GM23338 (cell line): Measurements from ENCODE around the gene GGT5. TPM values are rescaled to one million over a fixed set of nuclear protein-coding genes. Genes with fewer than 3 reads are reported as not detected.
"Not testable (repeated sequence)": the region's sequence is repeated elsewhere in the genome, so short reads cannot be mapped to it uniquely, and the experiment has no call there.

Source experiments
- ATAC-seq: fragments of 200-7000 bp; cut with Tn5 transposase; 3 replicates; pipeline ENCODE4 v1.9.1; 2020
- DNase-seq: peaks from one replicate; pipeline ENCODE4 v3.0.0-alpha.2; 2015; ENCODE audit warnings: low spot score
- H2AFZ ChIP-seq: fragments of 200-600 bp; sonication (generic); 2 replicates; pipeline ENCODE4 v1.8.0; 2016; ENCODE audit warnings: antibody characterized with exemption, mild to moderate bottlenecking, moderate library complexity
- H3F3A ChIP-seq: fragments of 200-600 bp; sonication (generic); replicated peaks from 2 replicates; pipeline ENCODE4 v1.8.0; 2017; ENCODE audit warnings: antibody characterized with exemption, mixed run types, low read depth
- H3K27ac ChIP-seq: fragments of 200-600 bp; sonication (generic); 2 replicates; pipeline ENCODE4 v1.6.1; 2016; ENCODE audit warnings: low read depth
- H3K27me3 ChIP-seq: fragments of 200-600 bp; sonication (generic); 2 replicates; pipeline ENCODE4 v1.8.0; 2016; ENCODE audit warnings: mild to moderate bottlenecking, mixed run types, moderate library complexity; ENCODE audit not compliant: insufficient read depth
- H3K36me3 ChIP-seq: fragments of 200-600 bp; sonication (generic); 2 replicates; pipeline ENCODE4 v1.8.0; 2016; ENCODE audit warnings: mild to moderate bottlenecking; ENCODE audit not compliant: insufficient read depth
- H3K4me1 ChIP-seq: fragments of 200-600 bp; sonication (generic); 2 replicates; pipeline ENCODE4 v1.8.0; 2016; ENCODE audit warnings: mild to moderate bottlenecking, moderate library complexity; ENCODE audit not compliant: insufficient read depth
- H3K4me2 ChIP-seq: fragments of 200-600 bp; sonication (generic); 2 replicates; pipeline ENCODE4 v1.7.1; 2017; ENCODE audit warnings: mixed run types
- H3K4me3 ChIP-seq: fragments of 200-600 bp; sonication (generic); 2 replicates; pipeline ENCODE4 v1.6.1; 2016; ENCODE audit warnings: mixed run types
- H3K79me2 ChIP-seq: fragments of 200-600 bp; sonication (generic); replicated peaks from 2 replicates; pipeline ENCODE4 v1.8.0; 2017; ENCODE audit warnings: mild to moderate bottlenecking; ENCODE audit not compliant: insufficient read depth
- H3K9me2 ChIP-seq: fragments of 200-600 bp; sonication (generic); 2 replicates; pipeline ENCODE4 v1.8.0; 2017; ENCODE audit not compliant: insufficient read depth
- H4K20me1 ChIP-seq: fragments of 200-600 bp; sonication (generic); replicated peaks from 2 replicates; pipeline ENCODE4 v1.8.0; 2017; ENCODE audit warnings: mild to moderate bottlenecking; ENCODE audit not compliant: insufficient read depth
- H3K27ac Mint-ChIP-seq: 2 replicates; pipeline ENCODE4 v1.8.0; 2020; ENCODE audit warnings: inconsistent platforms, mild to moderate bottlenecking, moderate library complexity, mixed read lengths
- H3K27me3 Mint-ChIP-seq: 3 replicates; pipeline ENCODE4 v1.8.0; 2022; ENCODE audit warnings: low read depth, mild to moderate bottlenecking, moderate library complexity, mixed read lengths, inconsistent platforms; ENCODE audit not compliant: insufficient read depth, poor library complexity
- H3K36me3 Mint-ChIP-seq: 3 replicates; pipeline ENCODE4 v1.8.0; 2021; ENCODE audit warnings: low read depth, mild to moderate bottlenecking, inconsistent platforms, moderate library complexity, mixed read lengths
- H3K4me1 Mint-ChIP-seq: 3 replicates; pipeline ENCODE4 v1.8.0; 2020; ENCODE audit warnings: mild to moderate bottlenecking, inconsistent platforms, mixed read lengths
- H3K4me3 Mint-ChIP-seq: 3 replicates; pipeline ENCODE4 v1.8.0; 2021; ENCODE audit warnings: moderate library complexity, mild to moderate bottlenecking, inconsistent platforms, mixed read lengths
- H3K9me3 Mint-ChIP-seq: 3 replicates; pipeline ENCODE4 v1.8.0; 2020; ENCODE audit warnings: moderate library complexity, mild to moderate bottlenecking, inconsistent platforms, mixed read lengths
- polyA plus RNA-seq: library from polyadenylated mRNA; unstranded; fragments of >200 nt; fragmentation: Nextera tagmentation; extraction: Ambion mirVana; gene quantifications from 2 replicates; pipeline ENCODE4 v1.2.1, GENCODE V29; 2016
- total RNA-seq: library from RNA; depleted of rRNA; stranded (reverse); fragments of >200 nt; shearing (Covaris generic); gene quantifications from 2 replicates; pipeline ENCODE4 v1.2.3, GENCODE V29; 2014
- TF ChIP-seq, protein P1 (sequence below): fragments of 250-450 bp; sonication (Bioruptor Pico); IDR thresholded peaks from 2 replicates; pipeline ENCODE4 v1.5.0; 2020; ENCODE audit warnings: mild to moderate bottlenecking, moderate library complexity

GGT5 gene
- total and polyA plus RNA-seq, 2 experiments from 2014 or later, result not detected

DNA sequence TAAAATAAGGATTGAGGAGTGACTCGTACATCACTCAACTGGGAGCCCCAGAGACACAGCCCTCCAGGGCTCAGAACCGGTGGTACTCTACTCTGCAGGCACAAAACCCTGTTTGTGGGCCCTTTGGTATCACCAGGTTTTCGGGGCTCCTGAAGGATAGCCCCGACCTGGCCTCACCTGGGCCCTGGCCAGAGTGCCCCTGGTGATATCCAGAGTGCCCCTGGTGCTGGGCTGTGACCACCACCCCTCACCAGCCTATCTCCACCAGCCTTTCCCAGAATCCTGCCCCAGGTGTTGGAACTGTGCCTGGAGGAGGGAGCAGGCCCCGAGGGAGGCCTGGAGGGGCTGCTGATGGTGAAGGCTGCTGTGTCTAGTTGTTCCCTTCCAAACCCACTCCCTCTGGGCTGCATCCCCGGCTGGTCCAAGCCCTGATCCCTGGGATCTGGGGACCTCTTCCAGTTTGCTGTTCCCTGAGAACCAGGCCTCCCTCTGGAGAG, 2.2 kb upstream of the GGT5 start (continued):
- TF ChIP-seq, protein P1, sequence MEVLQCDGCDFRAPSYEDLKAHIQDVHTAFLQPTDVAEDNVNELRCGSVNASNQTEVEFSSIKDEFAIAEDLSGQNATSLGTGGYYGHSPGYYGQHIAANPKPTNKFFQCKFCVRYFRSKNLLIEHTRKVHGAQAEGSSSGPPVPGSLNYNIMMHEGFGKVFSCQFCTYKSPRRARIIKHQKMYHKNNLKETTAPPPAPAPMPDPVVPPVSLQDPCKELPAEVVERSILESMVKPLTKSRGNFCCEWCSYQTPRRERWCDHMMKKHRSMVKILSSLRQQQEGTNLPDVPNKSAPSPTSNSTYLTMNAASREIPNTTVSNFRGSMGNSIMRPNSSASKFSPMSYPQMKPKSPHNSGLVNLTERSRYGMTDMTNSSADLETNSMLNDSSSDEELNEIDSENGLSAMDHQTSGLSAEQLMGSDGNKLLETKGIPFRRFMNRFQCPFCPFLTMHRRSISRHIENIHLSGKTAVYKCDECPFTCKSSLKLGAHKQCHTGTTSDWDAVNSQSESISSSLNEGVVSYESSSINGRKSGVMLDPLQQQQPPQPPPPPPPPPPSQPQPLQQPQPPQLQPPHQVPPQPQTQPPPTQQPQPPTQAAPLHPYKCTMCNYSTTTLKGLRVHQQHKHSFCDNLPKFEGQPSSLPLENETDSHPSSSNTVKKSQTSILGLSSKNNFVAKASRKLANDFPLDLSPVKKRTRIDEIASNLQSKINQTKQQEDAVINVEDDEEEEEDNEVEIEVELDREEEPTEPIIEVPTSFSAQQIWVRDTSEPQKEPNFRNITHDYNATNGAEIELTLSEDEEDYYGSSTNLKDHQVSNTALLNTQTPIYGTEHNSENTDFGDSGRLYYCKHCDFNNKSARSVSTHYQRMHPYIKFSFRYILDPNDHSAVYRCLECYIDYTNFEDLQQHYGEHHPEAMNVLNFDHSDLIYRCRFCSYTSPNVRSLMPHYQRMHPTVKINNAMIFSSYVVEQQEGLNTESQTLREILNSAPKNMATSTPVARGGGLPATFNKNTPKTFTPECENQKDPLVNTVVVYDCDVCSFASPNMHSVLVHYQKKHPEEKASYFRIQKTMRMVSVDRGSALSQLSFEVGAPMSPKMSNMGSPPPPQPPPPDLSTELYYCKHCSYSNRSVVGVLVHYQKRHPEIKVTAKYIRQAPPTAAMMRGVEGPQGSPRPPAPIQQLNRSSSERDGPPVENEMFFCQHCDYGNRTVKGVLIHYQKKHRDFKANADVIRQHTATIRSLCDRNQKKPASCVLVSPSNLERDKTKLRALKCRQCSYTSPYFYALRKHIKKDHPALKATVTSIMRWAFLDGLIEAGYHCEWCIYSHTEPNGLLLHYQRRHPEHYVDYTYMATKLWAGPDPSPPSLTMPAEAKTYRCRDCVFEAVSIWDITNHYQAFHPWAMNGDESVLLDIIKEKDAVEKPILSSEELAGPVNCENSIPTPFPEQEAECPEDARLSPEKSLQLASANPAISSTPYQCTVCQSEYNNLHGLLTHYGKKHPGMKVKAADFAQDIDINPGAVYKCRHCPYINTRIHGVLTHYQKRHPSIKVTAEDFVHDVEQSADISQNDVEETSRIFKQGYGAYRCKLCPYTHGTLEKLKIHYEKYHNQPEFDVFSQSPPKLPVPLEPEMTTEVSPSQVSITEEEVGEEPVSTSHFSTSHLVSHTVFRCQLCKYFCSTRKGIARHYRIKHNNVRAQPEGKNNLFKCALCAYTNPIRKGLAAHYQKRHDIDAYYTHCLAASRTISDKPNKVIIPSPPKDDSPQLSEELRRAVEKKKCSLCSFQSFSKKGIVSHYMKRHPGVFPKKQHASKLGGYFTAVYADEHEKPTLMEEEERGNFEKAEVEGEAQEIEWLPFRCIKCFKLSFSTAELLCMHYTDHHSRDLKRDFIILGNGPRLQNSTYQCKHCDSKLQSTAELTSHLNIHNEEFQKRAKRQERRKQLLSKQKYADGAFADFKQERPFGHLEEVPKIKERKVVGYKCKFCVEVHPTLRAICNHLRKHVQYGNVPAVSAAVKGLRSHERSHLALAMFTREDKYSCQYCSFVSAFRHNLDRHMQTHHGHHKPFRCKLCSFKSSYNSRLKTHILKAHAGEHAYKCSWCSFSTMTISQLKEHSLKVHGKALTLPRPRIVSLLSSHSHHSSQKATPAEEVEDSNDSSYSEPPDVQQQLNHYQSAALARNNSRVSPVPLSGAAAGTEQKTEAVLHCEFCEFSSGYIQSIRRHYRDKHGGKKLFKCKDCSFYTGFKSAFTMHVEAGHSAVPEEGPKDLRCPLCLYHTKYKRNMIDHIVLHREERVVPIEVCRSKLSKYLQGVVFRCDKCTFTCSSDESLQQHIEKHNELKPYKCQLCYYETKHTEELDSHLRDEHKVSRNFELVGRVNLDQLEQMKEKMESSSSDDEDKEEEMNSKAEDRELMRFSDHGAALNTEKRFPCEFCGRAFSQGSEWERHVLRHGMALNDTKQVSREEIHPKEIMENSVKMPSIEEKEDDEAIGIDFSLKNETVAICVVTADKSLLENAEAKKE, result no peak

DNA sequence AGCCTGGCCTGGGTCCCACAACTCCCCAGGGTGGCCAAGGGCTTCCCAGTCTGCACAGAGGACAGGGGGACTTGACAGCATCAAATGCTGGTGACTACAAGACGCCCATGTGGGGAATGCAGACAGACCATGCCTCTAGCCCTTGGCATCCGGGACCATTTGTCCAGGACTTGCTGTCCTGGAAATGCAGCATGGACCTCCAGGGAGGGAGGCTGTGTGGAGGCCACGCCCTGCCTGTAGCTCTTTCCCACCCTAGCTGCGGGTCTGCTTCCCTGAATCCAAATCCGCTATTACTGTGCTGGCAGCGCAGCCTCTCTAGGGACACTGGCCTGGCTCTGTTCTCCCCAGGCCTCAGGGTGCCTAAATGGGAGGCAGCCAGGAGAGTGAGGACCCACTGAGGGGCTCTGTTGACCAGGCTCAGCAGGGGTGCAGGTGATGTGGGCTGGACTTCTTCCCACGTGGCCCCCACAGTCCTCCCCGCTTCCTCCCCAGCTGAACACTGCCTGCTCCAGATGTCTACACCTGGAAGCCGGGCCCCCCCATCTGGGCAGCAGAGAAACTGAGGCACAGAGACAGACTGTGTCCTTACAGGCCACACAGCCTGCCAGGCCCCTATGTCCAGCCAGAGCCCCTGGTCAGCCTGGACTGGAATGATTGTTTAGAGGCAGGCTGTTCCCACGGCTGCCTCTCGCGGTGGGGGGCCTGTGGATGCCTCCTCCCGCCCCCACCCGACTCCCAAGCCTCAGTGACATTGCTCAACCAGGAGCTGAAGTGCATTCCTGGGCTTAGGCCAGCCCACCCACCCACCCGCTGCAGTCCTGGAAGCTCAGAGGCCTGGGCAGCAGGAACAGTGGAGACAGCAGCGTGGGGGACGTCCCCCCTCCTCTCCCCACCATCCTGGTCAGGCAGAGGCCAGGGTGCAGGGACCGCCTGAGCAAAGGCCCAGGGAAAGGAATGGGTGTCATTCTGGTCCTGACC, 991 bp upstream of the GGT5 start:
- not testable (repeated sequence) for H3F3A ChIP-seq, H2AFZ ChIP-seq, H3K4me3 Mint-ChIP-seq, H3K27me3 ChIP-seq, H3K27ac Mint-ChIP-seq, H3K79me2 ChIP-seq, ATAC-seq, H3K4me1 ChIP-seq, H3K36me3 ChIP-seq, H3K27ac ChIP-seq, H3K36me3 Mint-ChIP-seq, H3K4me2 ChIP-seq, H4K20me1 ChIP-seq, DNase-seq, H3K4me3 ChIP-seq, H3K9me2 ChIP-seq, H3K9me3 Mint-ChIP-seq
- Mint-ChIP-seq H3K4me1 (peaks cover 13% of the 10 kb centered on the region), H3K27me3 (peaks cover 13% of the 10 kb centered on the region)
